Mesendoderm (in vitro differentiated cells): ENCODE measurements around the gene CDY2B. TPM values are rescaled to one million over a fixed set of nuclear protein-coding genes. Genes with fewer than 3 reads are reported as not detected.
"Not testable (repeated sequence)": the region's sequence is repeated elsewhere in the genome, so short reads cannot be mapped to it uniquely, and the experiment has no call there.

Experiments
- DNase-seq: peaks from one replicate; pipeline ENCODE4 v3.0.0; 2013
- H2AK5ac ChIP-seq: 2 replicates; pipeline ENCODE4 v1.6.1; 2013; ENCODE audit warnings: low read length, inconsistent platforms
- H2BK120ac ChIP-seq: 2 replicates; pipeline ENCODE4 v1.6.1; 2013; ENCODE audit warnings: low read depth, mild to moderate bottlenecking, low read length, moderate library complexity, mixed read lengths
- H2BK15ac ChIP-seq: replicated peaks from 2 replicates; pipeline ENCODE4 v1.6.1; 2013; ENCODE audit warnings: low read depth, mild to moderate bottlenecking, moderate library complexity
- H2BK5ac ChIP-seq: 2 replicates; pipeline ENCODE4 v1.6.1; 2013; ENCODE audit warnings: low read length, inconsistent platforms
- H3K18ac ChIP-seq: 2 replicates; pipeline ENCODE4 v1.6.1; 2013; ENCODE audit warnings: mild to moderate bottlenecking, low read length, mixed read lengths
- H3K23ac ChIP-seq: one replicate; pipeline ENCODE4 v1.6.1; 2013; ENCODE audit warnings: low read length
- H3K27ac ChIP-seq: 2 replicates; pipeline ENCODE4 v1.5.1; 2013; ENCODE audit warnings: low read depth, mild to moderate bottlenecking, inconsistent platforms, low read length, moderate library complexity
- H3K27me3 ChIP-seq: 2 replicates; pipeline ENCODE4 v1.6.1; 2013; ENCODE audit warnings: low read length, control low read depth, mild to moderate bottlenecking, inconsistent platforms; ENCODE audit not compliant: insufficient read depth, poor library complexity
- H3K36me3 ChIP-seq: 2 replicates; pipeline ENCODE4 v1.6.1; 2013; ENCODE audit warnings: low read length, inconsistent platforms; ENCODE audit not compliant: control insufficient read depth, insufficient read depth
- H3K4ac ChIP-seq: one replicate; pipeline ENCODE4 v1.6.1; 2013; ENCODE audit warnings: low read depth, mild to moderate bottlenecking, low read length, moderate library complexity
- H3K4me1 ChIP-seq: 2 replicates; pipeline ENCODE4 v1.6.1; 2013; ENCODE audit warnings: low read depth, low read length, inconsistent platforms; ENCODE audit not compliant: control insufficient read depth
- H3K4me2 ChIP-seq: 2 replicates; pipeline ENCODE4 v1.6.1; 2013; ENCODE audit warnings: low read length
- H3K4me3 ChIP-seq: 2 replicates; pipeline ENCODE4 v1.5.1; 2013; ENCODE audit warnings: mild to moderate bottlenecking, low read length
- H3K56ac ChIP-seq: one replicate; pipeline ENCODE4 v1.6.1; 2013; ENCODE audit warnings: low read length
- H3K79me1 ChIP-seq: 2 replicates; pipeline ENCODE4 v1.6.1; 2013; ENCODE audit warnings: low read length, inconsistent platforms
- H3K79me2 ChIP-seq: 2 replicates; pipeline ENCODE4 v1.6.1; 2013; ENCODE audit warnings: mild to moderate bottlenecking, low read length; ENCODE audit not compliant: control insufficient read depth, insufficient read depth
- H3K9ac ChIP-seq: 2 replicates; pipeline ENCODE4 v1.6.1; 2013; ENCODE audit warnings: low read length, inconsistent platforms
- H4K5ac ChIP-seq: one replicate; pipeline ENCODE4 v1.6.1; 2013; ENCODE audit warnings: low read length
- H4K8ac ChIP-seq: one replicate; pipeline ENCODE4 v1.6.1; 2013; ENCODE audit warnings: low read depth, mild to moderate bottlenecking, control low read depth, low read length, moderate library complexity
- WGBS: extraction: QIAGEN DNeasy Blood & Tissue Kit; methylation state at CpG from one replicate; pipeline ENCODE4 v1.1.7; 2013; ENCODE audit warnings: low lambda C conversion rate, missing lambda C conversion rate; ENCODE audit not compliant: insufficient coverage; ENCODE audit errors: extremely low coverage; 5-methylcytosine and 5-hydroxymethylcytosine counted together
- polyA plus RNA-seq, 2 experiments: library from polyadenylated mRNA; stranded (reverse); fragments of 200-250 nt; gene quantifications; one replicate each; pipeline ENCODE4 v1.2.3, GENCODE V29; 2013

The CDY2B gene, protein sequence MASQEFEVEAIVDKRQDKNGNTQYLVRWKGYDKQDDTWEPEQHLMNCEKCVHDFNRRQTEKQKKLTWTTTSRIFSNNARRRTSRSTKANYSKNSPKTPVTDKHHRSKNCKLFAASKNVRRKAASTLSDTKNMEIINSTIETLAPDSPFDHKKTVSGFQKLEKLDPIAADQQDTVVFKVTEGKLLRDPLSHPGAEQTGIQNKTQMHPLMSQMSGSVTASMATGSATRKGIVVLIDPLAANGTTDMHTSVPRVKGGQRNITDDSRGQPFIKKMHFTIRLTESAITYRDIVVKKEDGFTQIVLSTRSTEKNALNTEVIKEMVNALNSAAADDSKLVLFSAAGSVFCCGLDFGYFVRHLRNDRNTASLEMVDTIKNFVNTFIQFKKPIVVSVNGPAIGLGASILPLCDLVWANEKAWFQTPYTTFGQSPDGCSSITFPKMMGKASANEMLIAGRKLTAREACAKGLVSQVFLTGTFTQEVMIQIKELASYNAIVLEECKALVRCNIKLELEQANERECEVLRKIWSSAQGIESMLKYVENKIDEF
- not detected for polyA plus RNA-seq (2013, experiment 1 of 2)
- polyA plus RNA-seq (2013, experiment 2 of 2): not detected

DNA sequence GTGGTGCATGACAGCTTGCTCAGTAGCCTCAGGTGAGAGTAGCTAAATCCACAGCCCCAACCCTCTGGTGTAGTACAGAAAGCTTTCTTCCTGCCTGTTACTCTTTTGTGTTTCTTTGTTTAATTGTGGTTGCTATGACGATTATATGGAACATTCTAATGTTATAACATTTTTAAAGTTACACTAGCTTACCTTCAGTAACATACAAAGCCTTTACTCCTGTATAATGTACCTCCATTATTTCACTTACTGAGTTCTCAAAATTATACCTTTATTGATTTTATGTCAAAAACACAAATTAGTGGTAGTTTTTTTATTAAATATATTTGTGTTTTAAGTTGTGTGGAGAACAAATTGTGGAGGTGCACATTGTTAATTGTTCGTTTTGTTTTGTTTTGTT, at the start of gene CDY2B:
Gene CDY2B, minus strand, starts transcription at position 101 of the 400 bp plus-strand sequence. CDS start 328 bp downstream, outside the sequence.
- not testable (repeated sequence) for H3K79me2 ChIP-seq, H2AK5ac ChIP-seq, H3K4me1 ChIP-seq, H3K4ac ChIP-seq, H3K4me3 ChIP-seq, H3K27me3 ChIP-seq, H3K23ac ChIP-seq, H3K36me3 ChIP-seq, H3K9ac ChIP-seq, H3K79me1 ChIP-seq, H3K27ac ChIP-seq, DNase-seq, H2BK5ac ChIP-seq, H4K5ac ChIP-seq, H3K18ac ChIP-seq, H2BK15ac ChIP-seq, H3K4me2 ChIP-seq, H4K8ac ChIP-seq, H2BK120ac ChIP-seq, H3K56ac ChIP-seq
- no CpG with 5 or more reads among the region's 2 CpGs for WGBS

GRCh38 chrY:17908009-17908408, 28.0 kb upstream of the CDY2B start:
- not testable (repeated sequence) for H3K56ac ChIP-seq, H3K36me3 ChIP-seq, H2BK15ac ChIP-seq, H2BK5ac ChIP-seq, H3K4ac ChIP-seq, H2AK5ac ChIP-seq, H3K79me2 ChIP-seq, H3K4me2 ChIP-seq, H3K27ac ChIP-seq, H3K4me1 ChIP-seq, H3K4me3 ChIP-seq, H3K79me1 ChIP-seq, H3K9ac ChIP-seq, H2BK120ac ChIP-seq, H3K18ac ChIP-seq, DNase-seq, H4K8ac ChIP-seq, H3K23ac ChIP-seq, H4K5ac ChIP-seq, H3K27me3 ChIP-seq
- WGBS: no CpG with 5 or more reads among the region's 3 CpGs

- not testable (repeated sequence) for H3K79me1 ChIP-seq, H3K23ac ChIP-seq, H3K36me3 ChIP-seq, H3K56ac ChIP-seq, H2BK5ac ChIP-seq, H3K4ac ChIP-seq, H2BK15ac ChIP-seq, H2AK5ac ChIP-seq, H3K9ac ChIP-seq, H3K27me3 ChIP-seq, H4K5ac ChIP-seq, H3K4me1 ChIP-seq, H3K27ac ChIP-seq, H3K79me2 ChIP-seq, H4K8ac ChIP-seq, H3K4me2 ChIP-seq, H3K18ac ChIP-seq, H3K4me3 ChIP-seq, H2BK120ac ChIP-seq, DNase-seq
- WGBS: no CpG with 5 or more reads among the region's 2 CpGs
These were observed 27.3 kb upstream of the CDY2B start for GRCh38 chrY:17907351-17907750.

DNA sequence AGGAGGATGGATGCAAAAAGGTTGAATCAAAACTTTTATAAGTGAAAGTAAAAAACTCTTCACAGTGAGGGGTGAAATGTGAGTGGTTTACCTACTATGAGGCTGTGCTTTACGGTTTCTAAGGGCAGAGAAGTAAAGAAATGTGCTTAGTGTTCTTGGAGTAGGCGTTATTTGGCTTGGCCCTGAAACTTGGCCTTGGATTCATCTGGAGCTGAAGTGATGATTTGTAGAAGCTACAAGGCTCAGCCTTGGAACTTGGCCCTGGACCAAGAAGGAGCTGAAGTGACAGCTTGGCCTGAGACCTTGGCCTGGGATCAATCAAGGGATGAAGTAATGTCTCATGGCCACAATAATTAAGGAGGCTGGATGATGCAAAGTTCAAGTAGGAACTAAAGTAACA, 1.7 kb upstream of the CDY2B start:
- not testable (repeated sequence) for H3K27ac ChIP-seq, H3K18ac ChIP-seq, H3K9ac ChIP-seq, H2BK5ac ChIP-seq, H3K36me3 ChIP-seq, H2BK15ac ChIP-seq, H4K8ac ChIP-seq, H2AK5ac ChIP-seq, H3K4me3 ChIP-seq, H3K79me1 ChIP-seq, H3K23ac ChIP-seq, H4K5ac ChIP-seq, DNase-seq, H3K79me2 ChIP-seq, H3K56ac ChIP-seq, H3K4me1 ChIP-seq, H2BK120ac ChIP-seq, H3K4ac ChIP-seq, H3K27me3 ChIP-seq, H3K4me2 ChIP-seq
- WGBS: no CpG with 5 or more reads among the region's 2 CpGs

DNA sequence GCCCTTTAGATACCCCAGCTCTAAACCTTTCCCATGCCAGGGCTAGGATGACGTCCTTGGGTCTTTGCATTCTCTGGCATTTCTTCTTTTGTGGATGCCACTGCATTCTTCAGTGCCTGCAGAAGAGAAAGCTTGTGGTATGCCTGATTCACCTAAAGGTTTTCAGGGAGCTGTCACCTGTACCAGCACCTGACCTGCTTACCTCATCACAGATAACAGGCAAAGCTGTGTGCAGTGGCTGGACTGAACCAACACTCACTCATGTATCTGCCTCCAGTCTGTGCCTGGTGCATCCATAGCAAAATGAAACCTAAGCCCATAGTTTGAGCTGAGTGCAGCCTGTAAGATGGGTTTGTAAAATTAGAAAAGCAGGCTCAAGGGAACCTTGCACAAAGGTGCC, 3.3 kb downstream of the CDY2B start:
- not testable (repeated sequence) for H3K27me3 ChIP-seq, H2BK5ac ChIP-seq, H2AK5ac ChIP-seq, H3K23ac ChIP-seq, H3K4me1 ChIP-seq, H3K4me2 ChIP-seq, H3K4me3 ChIP-seq, H3K18ac ChIP-seq, H3K79me1 ChIP-seq, H2BK15ac ChIP-seq, H2BK120ac ChIP-seq, H4K5ac ChIP-seq, H3K27ac ChIP-seq, H4K8ac ChIP-seq, H3K56ac ChIP-seq, H3K36me3 ChIP-seq, H3K79me2 ChIP-seq, H3K4ac ChIP-seq, H3K9ac ChIP-seq, DNase-seq
- WGBS: no CpG with 5 or more reads among the region's 1 CpG
